ENCODE measurements around the gene SUV39H2. TPM values are rescaled to one million over a fixed set of nuclear protein-coding genes. Genes with fewer than 3 reads are reported as not detected.
A peak's percentile ranks its signal among the peaks of the same experiment; 100 is the strongest.

Gene SUV39H2
- total RNA-seq, 1 experiment from 2014 or later: 32.0 TPM

- peaks cover 13% of the 10 kb centered on the region for H3K4me1 Mint-ChIP-seq (ENCODE audit: low read depth, unreplicated experiment)
- no peak for DNase-seq
- peak overlapping the region; percentile 7 for H3K27ac Mint-ChIP-seq (ENCODE audit: unreplicated experiment)
- H3K36me3 Mint-ChIP-seq (ENCODE audit: insufficient read depth, unreplicated experiment): peaks cover 40% of the 10 kb centered on the region
- H3K27me3 Mint-ChIP-seq (ENCODE audit: unreplicated experiment): no peaks in the 10 kb centered on the region
- intact Hi-C loops (cut with micrococcal nuclease; ENCODE audit: unreplicated experiment): no loop called here
- CTCF ChIA-PET: no interaction called here
- H3K9me3 Mint-ChIP-seq (ENCODE audit: low read depth, unreplicated experiment): no peaks in the 10 kb centered on the region
- BruUV-seq (replicated peaks): no TSS peak
- no peak for TF ChIP-seq CTCF (IDR thresholded peaks at IDR 0.05; ENCODE audit: unreplicated experiment)
- H3K4me3 Mint-ChIP-seq (ENCODE audit: low read depth, unreplicated experiment): peak overlapping the region; percentile 94
These were observed 1.9 kb upstream of the SUV39H2 start for GRCh38 chr10:14876764-14877163.

GRCh38 chr10:14879124-14879927 is 660 bp downstream of the SUV39H2 start:
- no TSS peak for BruUV-seq (replicated peaks)
- CTCF ChIA-PET: interaction anchor here (0.6 to 1.4 kb wide), 2 partner anchors 23 to 392 kb away, joined by 3 read pairs; no protein-coding TSS in a partner anchor
- no peaks in the 10 kb centered on the region for H3K27me3 Mint-ChIP-seq (ENCODE audit: unreplicated experiment)
- DNase-seq: peak; percentile 5
- TF ChIP-seq CTCF (IDR thresholded peaks at IDR 0.05; ENCODE audit: unreplicated experiment): no peak
- peaks cover 40% of the 10 kb centered on the region for H3K36me3 Mint-ChIP-seq (ENCODE audit: insufficient read depth, unreplicated experiment)
- peaks cover 25% of the 10 kb centered on the region for H3K4me1 Mint-ChIP-seq (ENCODE audit: low read depth, unreplicated experiment)
- peak overlapping the region; percentile 94 for H3K4me3 Mint-ChIP-seq (ENCODE audit: low read depth, unreplicated experiment)
- intact Hi-C loops (cut with micrococcal nuclease; ENCODE audit: unreplicated experiment): no loop called here
- peak overlapping the region; percentile 87 for H3K27ac Mint-ChIP-seq (ENCODE audit: unreplicated experiment)
- no peaks in the 10 kb centered on the region for H3K9me3 Mint-ChIP-seq (ENCODE audit: low read depth, unreplicated experiment)

- BruUV-seq (replicated peaks): no TSS peak
- Mint-ChIP-seq H3K9me3 (ENCODE audit: low read depth, unreplicated experiment) (no peaks in the 10 kb centered on the region), H3K4me1 (ENCODE audit: low read depth, unreplicated experiment) (peaks cover 25% of the 10 kb centered on the region), H3K27me3 (ENCODE audit: unreplicated experiment) (no peaks in the 10 kb centered on the region), H3K4me3 (ENCODE audit: low read depth, unreplicated experiment) (peak overlapping the region; percentile 94), H3K36me3 (ENCODE audit: insufficient read depth, unreplicated experiment) (peaks cover 40% of the 10 kb centered on the region), H3K27ac (ENCODE audit: unreplicated experiment) (peak overlapping the region; percentile 87)
- intact Hi-C loops (cut with micrococcal nuclease; ENCODE audit: unreplicated experiment): no loop called here
- no peak for TF ChIP-seq CTCF (IDR thresholded peaks at IDR 0.05; ENCODE audit: unreplicated experiment)
- CTCF ChIA-PET: no interaction called here
- DNase-seq: no peak
These were observed 1.2 kb downstream of the SUV39H2 start for GRCh38 chr10:14879928-14880193.

GRCh38 chr10:14880229-14880628 is 1.6 kb downstream of the SUV39H2 start:
- H3K4me1 Mint-ChIP-seq (ENCODE audit: low read depth, unreplicated experiment): peaks cover 25% of the 10 kb centered on the region
- H3K4me3 Mint-ChIP-seq (ENCODE audit: low read depth, unreplicated experiment): peak overlapping the region; percentile 94
- H3K27ac Mint-ChIP-seq (ENCODE audit: unreplicated experiment): peak overlapping the region; percentile 87
- TSS peak; percentile 46 for BruUV-seq (replicated peaks)
- H3K27me3 Mint-ChIP-seq (ENCODE audit: unreplicated experiment): no peaks in the 10 kb centered on the region
- peaks cover 40% of the 10 kb centered on the region for H3K36me3 Mint-ChIP-seq (ENCODE audit: insufficient read depth, unreplicated experiment)
- CTCF ChIA-PET: no interaction called here
- DNase-seq: no peak
- intact Hi-C loops (cut with micrococcal nuclease; ENCODE audit: unreplicated experiment): no loop called here
- TF ChIP-seq CTCF (IDR thresholded peaks at IDR 0.05; ENCODE audit: unreplicated experiment): no peak
- H3K9me3 Mint-ChIP-seq (ENCODE audit: low read depth, unreplicated experiment): no peaks in the 10 kb centered on the region
